ENCODE data around the gene SNHG17. TPM values are rescaled to one million over a fixed set of nuclear protein-coding genes. Genes with fewer than 3 reads are reported as not detected.
A peak's percentile ranks its signal among the peaks of the same experiment; 100 is the strongest.
"Not testable (repeated sequence)": the region's sequence is repeated elsewhere in the genome, so short reads cannot be mapped to it uniquely, and the experiment has no call there.

Gene SNHG17
- polyA plus RNA-seq, 1 donor = 21.4 TPM

GRCh38 chr20:38418509-38419204 lies 16.5 kb downstream of the SNHG17 start:
- peak; percentile 39 for DNase-seq

- no peak for DNase-seq
Measured at GRCh38 chr20:38414769-38415450, 20.2 kb downstream of the SNHG17 start.

- no peak for DNase-seq
Measured at GRCh38 chr20:38412877-38413577, 22.1 kb downstream of the SNHG17 start.

GRCh38 chr20:38407822-38408221 lies 27.3 kb downstream of the SNHG17 start:
- DNase-seq = not testable (repeated sequence)

GRCh38 chr20:38407321-38407720 lies 27.8 kb downstream of the SNHG17 start:
- no peak for DNase-seq

GRCh38 chr20:38406476-38406875 lies 28.7 kb downstream of the SNHG17 start:
- DNase-seq = no peak

- DNase-seq = no peak
Measured at GRCh38 chr20:38405132-38405531, 30.0 kb downstream of the SNHG17 start.

GRCh38 chr20:38404016-38404415 lies 31.1 kb downstream of the SNHG17 start:
- DNase-seq = no peak

- DNase-seq = no peak
Measured at GRCh38 chr20:38402816-38403215, 32.3 kb downstream of the SNHG17 start.

- DNase-seq = no peak
Measured at GRCh38 chr20:38402089-38402488, 33.0 kb downstream of the SNHG17 start.

GRCh38 chr20:38395751-38396395 lies 39.3 kb downstream of the SNHG17 start:
- not testable (repeated sequence) for DNase-seq

GRCh38 chr20:38395165-38395564 lies 40.0 kb downstream of the SNHG17 start:
- no peak for DNase-seq

GRCh38 chr20:38393259-38393658 lies 41.9 kb downstream of the SNHG17 start:
- DNase-seq = no peak

GRCh38 chr20:38392356-38392755 lies 42.8 kb downstream of the SNHG17 start:
- DNase-seq = no peak

GRCh38 chr20:38387953-38388352 lies 47.2 kb downstream of the SNHG17 start:
- no peak for DNase-seq

- DNase-seq = no peak
Measured at GRCh38 chr20:38386851-38387250, 48.3 kb downstream of the SNHG17 start.

GRCh38 chr20:38386004-38386403 lies 49.1 kb downstream of the SNHG17 start:
- DNase-seq = no peak

GRCh38 chr20:38383147-38383546 lies 52.0 kb downstream of the SNHG17 start:
- no peak for DNase-seq

- DNase-seq = not testable (repeated sequence)
Measured at GRCh38 chr20:38377838-38378237, 57.3 kb downstream of the SNHG17 start.

GRCh38 chr20:38377039-38377685 lies 58.0 kb downstream of the SNHG17 start:
- DNase-seq = no peak

GRCh38 chr20:38373898-38374297 lies 61.2 kb downstream of the SNHG17 start:
- DNase-seq = no peak

GRCh38 chr20:38373231-38373867 lies 61.8 kb downstream of the SNHG17 start:
- DNase-seq = no peak
